ENCODE data around the gene CLGN. TPM values are rescaled to one million over a fixed set of nuclear protein-coding genes. Genes with fewer than 3 reads are reported as not detected.
"Not testable (repeated sequence)": the region's sequence is repeated elsewhere in the genome, so short reads cannot be mapped to it uniquely, and the experiment has no call there.

CLGN gene
- total and polyA plus RNA-seq, 12 donors, result 0.29 to 9.0 (median 1.8) TPM; not detected in 1

- no peak overlapping the region for H3K27ac ChIP-seq
- no peaks in the 10 kb centered on the region for H3K36me3 ChIP-seq (replicated peaks in 1 of 2)
- WGBS, 4 donors, result 43 to 59% (median 47%) methylated on average over 2 of the region's 2 CpGs
- TF ChIP-seq POLR2A (IDR thresholded peaks at IDR 0.05) (no peak), CTCF (IDR thresholded peaks at IDR 0.05) (no peak)
- H3K27me3 ChIP-seq, result no peaks in the 10 kb centered on the region
- no peak for DNase-seq
- no peaks in the 10 kb centered on the region for H3K9me3 ChIP-seq (replicated peaks in 1 of 3)
- H3K4me3 ChIP-seq, result no peak overlapping the region
- intact Hi-C loops (cut with DNase I), result no loop called here
- H3K4me1 ChIP-seq (replicated peaks in 1 of 2), result no peaks in the 10 kb centered on the region
Measured at GRCh38 chr4:140448830-140449229, 21.4 kb upstream of the CLGN start.

GRCh38 chr4:140448162-140448561, 20.7 kb upstream of the CLGN start:
- H3K36me3 ChIP-seq (replicated peaks in 1 of 2), result no peaks in the 10 kb centered on the region
- H3K4me3 ChIP-seq, result no peak overlapping the region
- DNase-seq, result no peak
- no peaks in the 10 kb centered on the region for H3K4me1 ChIP-seq (replicated peaks in 1 of 2)
- H3K27ac ChIP-seq, result no peak overlapping the region
- no peaks in the 10 kb centered on the region for H3K27me3 ChIP-seq
- H3K9me3 ChIP-seq (replicated peaks in 1 of 3), result no peaks in the 10 kb centered on the region
- WGBS, 4 donors, result 39 to 54% (median 49%) methylated on average over 3 of the region's 3 CpGs
- no peak for TF ChIP-seq POLR2A (IDR thresholded peaks at IDR 0.05)
- TF ChIP-seq CTCF (IDR thresholded peaks at IDR 0.05), result no peak
- intact Hi-C loops (cut with DNase I), result no loop called here

DNA sequence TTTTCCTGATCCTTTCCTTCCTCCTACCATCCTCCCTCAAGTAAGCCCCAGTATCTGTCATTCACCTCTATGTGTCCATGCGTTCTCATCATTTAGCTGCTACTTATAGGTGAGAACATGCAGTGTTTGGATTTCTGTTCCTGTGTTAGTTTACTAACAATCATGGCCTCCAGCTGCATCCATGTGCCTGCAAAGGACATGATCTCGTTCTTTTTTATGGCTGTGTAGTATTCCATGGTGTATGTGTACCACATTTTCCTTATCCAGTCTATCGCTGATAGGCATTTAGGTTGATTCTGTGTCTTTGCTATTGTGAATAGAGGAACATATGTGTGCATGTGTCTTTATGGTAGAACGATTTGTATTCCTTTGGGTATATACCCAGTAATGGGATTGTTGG, 16.9 kb upstream of the CLGN start:
- H3K4me3 ChIP-seq; H3K27me3 ChIP-seq; intact Hi-C loops (cut with DNase I); H3K4me1 ChIP-seq (replicated peaks in 1 of 2); H3K27ac ChIP-seq; DNase-seq; H3K9me3 ChIP-seq (replicated peaks in 1 of 3); H3K36me3 ChIP-seq (replicated peaks in 1 of 2): not testable (repeated sequence)
- 82 to 88% (median 83%) methylated on average over 4 of the region's 4 CpGs for WGBS, 4 donors

DNA sequence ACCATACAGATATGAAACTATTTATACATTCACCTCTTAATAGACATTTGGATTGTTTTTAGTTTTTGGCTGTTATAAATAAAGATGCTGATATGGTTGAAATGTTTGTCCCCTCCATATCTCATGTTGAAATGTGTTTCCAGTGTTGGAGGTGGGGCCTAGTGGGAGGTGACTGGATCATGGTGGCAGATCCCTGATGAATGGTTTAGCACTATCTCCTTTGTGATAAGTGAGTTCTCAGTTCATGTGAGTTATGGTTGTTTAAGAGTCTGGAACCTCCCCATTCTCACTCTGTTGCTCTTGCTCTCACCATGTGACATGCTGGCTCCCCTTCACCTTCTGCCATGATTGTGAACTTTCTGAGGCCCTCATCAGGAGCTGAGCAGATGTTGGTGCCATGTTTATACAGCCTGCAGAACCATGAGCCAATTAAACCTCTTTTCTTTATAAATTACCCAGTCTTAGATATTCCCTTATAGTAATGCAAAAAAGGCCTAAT, 12.2 kb upstream of the CLGN start:
- no peaks in the 10 kb centered on the region for H3K4me1 ChIP-seq (replicated peaks in 1 of 2)
- H3K27me3 ChIP-seq, result no peaks in the 10 kb centered on the region
- no peaks in the 10 kb centered on the region for H3K9me3 ChIP-seq (replicated peaks in 1 of 3)
- TF ChIP-seq CTCF (IDR thresholded peaks at IDR 0.05) (no peak), POLR2A (IDR thresholded peaks at IDR 0.05) (no peak)
- no peak for DNase-seq
- no peak overlapping the region for H3K27ac ChIP-seq
- H3K36me3 ChIP-seq (replicated peaks in 1 of 2), result no peaks in the 10 kb centered on the region
- H3K4me3 ChIP-seq, result no peak overlapping the region
- intact Hi-C loops (cut with DNase I), result no loop called here

- Histone ChIP-seq H3K36me3 (replicated peaks in 1 of 2) (no peaks in the 10 kb centered on the region), H3K4me1 (replicated peaks in 1 of 2) (peaks cover 6 to 14% of the 10 kb centered on the region in 2 donors), H3K27me3 (peaks cover 7% of the 10 kb centered on the region), H3K27ac (no peak overlapping the region), H3K4me3 (peak overlapping the region in 2 of 4 donors; percentile 30 to 81), H3K9me3 (replicated peaks in 1 of 3) (no peaks in the 10 kb centered on the region)
- DNase-seq, result no peak
- WGBS, 4 donors, result 51 to 56% (median 53%) methylated on average over 7 of the region's 7 CpGs
- intact Hi-C loops (cut with DNase I), result no loop called here
- TF ChIP-seq POLR2A (IDR thresholded peaks at IDR 0.05) (no peak), CTCF (IDR thresholded peaks at IDR 0.05) (no peak)
Measured at GRCh38 chr4:140427919-140428471, 547 bp upstream of the CLGN start.

Data from adrenal gland (tissue), 12 donors.